Stimulated activated CD4-positive, alpha-beta T cell treated with anti-CD3 and anti-CD28 coated beads, Interleukin-12 subunit alpha, Interleukin-12 subunit beta, amount 100 ng/mL, for 24 hours (primary cell): ENCODE results near the gene OR10D3.
"Not testable (repeated sequence)": the region's sequence is repeated elsewhere in the genome, so short reads cannot be mapped to it uniquely, and the experiment has no call there.

ENCODE experiments used
- DNase-seq, 2 experiments: peaks; one replicate each; pipeline ENCODE4 v3.0.0-alpha.2; 2020; ENCODE audit warnings: low read depth in 2 of 2

OR10D3 gene

GRCh38 chr11:124183068-124183467 is at the start of gene OR10D3:
Gene OR10D3, plus strand, starts transcription at chr11:124183345. Its CDS starts 1,925 bp downstream, at chr11:124185270.
- DNase-seq, result no peak

- DNase-seq, result no peak
Observed at GRCh38 chr11:124143034-124143433, 40.1 kb upstream of the OR10D3 start.

- DNase-seq, result no peak
Observed at GRCh38 chr11:124147951-124148350, 35.2 kb upstream of the OR10D3 start.

- no peak for DNase-seq
Observed at GRCh38 chr11:124150684-124151083, 32.5 kb upstream of the OR10D3 start.

- no peak for DNase-seq
Observed at GRCh38 chr11:124152770-124153407, 30.3 kb upstream of the OR10D3 start.

GRCh38 chr11:124153821-124154220 is 29.3 kb upstream of the OR10D3 start:
- no peak for DNase-seq

- no peak for DNase-seq
Observed at GRCh38 chr11:124159481-124159880, 23.7 kb upstream of the OR10D3 start.

DNA sequence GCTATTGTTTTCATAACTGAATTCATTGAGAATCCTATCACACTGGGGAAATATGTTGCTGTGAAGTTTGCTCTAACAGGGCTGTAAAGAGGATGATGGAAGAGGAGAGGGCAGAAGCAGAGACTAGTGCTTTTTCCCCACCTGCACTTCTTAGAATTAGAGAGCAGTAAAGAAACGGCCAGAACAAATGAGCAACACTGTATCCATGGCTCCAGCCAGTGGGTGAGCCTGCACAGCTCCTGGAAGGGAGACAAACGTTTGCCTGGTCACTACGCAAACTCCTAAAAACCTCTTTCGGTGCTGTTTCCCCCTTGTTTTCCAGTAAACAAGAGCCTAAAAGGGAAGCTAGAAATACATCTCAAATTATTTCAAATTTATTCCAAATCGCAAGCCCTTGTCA is 22.2 kb upstream of the OR10D3 start:
- no peak for DNase-seq

GRCh38 chr11:124167826-124168231 is 15.3 kb upstream of the OR10D3 start:
- no peak for DNase-seq

- DNase-seq, result no peak
Observed at GRCh38 chr11:124168796-124169195, 14.3 kb upstream of the OR10D3 start.

- DNase-seq, result not testable (repeated sequence)
Observed at GRCh38 chr11:124170315-124170714, 12.8 kb upstream of the OR10D3 start.

GRCh38 chr11:124170801-124171586 is 12.2 kb upstream of the OR10D3 start:
- no peak for DNase-seq

DNA sequence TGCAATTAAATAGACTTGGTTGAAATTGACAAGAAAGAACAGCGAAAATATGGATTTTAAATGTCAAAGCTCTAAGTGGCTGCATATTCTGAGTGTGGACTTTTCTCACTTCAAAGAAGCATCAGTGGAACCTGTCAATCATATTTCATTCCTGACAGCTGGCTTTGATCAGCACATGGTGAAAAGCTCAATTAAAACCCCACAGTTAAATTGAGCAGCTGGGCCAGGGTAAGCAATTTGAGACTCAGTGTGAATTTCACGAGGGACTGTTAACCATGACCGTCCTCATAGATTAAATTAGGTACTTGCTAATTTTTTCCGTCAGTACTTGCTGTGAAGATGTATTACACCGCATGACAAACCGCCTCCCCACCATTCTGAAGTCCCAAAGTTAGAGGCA is 11.0 kb upstream of the OR10D3 start:
- DNase-seq, result no peak

- DNase-seq, result no peak
Observed at GRCh38 chr11:124172599-124172998, 10.5 kb upstream of the OR10D3 start.

- no peak for DNase-seq
Observed at GRCh38 chr11:124174001-124174583, 9.1 kb upstream of the OR10D3 start.

DNA sequence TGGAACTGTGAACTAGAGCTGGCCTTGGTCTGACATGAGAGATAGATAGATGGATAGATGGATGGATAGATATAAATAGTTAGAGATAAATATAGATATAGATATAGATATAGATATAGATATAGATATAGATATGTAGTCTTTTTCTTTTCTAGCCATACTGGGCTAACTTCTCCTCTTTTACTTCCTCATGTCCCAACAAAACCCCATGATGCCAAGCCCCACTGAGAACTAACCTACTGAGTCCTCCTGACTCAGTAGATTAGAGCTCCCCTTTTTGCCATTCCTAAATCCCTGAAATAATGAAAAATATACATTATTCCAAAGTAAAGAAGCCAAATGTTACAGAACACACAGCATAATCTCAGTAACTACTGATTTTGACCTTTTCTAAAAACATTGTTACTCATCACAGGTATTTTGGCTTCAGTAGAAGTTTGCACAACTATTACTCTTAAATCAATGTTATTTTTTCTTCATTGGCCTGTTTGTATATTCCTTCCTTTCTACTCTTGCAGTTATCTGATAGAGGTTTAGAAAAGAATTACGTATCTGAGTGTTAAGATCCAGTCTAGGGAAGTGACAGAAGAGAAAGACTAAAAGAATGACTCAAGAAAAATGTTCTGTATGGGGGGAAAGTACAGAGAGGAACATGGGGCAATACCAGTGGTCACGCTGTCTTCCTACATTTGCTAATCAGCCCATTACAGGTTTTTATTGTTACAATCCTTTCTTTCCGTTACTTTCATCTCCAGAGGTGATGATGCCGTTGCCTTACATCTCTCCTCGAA is 6.0 kb upstream of the OR10D3 start:
- no peak for DNase-seq

- no peak for DNase-seq
Observed at GRCh38 chr11:124179310-124179709, 3.8 kb upstream of the OR10D3 start.

DNA sequence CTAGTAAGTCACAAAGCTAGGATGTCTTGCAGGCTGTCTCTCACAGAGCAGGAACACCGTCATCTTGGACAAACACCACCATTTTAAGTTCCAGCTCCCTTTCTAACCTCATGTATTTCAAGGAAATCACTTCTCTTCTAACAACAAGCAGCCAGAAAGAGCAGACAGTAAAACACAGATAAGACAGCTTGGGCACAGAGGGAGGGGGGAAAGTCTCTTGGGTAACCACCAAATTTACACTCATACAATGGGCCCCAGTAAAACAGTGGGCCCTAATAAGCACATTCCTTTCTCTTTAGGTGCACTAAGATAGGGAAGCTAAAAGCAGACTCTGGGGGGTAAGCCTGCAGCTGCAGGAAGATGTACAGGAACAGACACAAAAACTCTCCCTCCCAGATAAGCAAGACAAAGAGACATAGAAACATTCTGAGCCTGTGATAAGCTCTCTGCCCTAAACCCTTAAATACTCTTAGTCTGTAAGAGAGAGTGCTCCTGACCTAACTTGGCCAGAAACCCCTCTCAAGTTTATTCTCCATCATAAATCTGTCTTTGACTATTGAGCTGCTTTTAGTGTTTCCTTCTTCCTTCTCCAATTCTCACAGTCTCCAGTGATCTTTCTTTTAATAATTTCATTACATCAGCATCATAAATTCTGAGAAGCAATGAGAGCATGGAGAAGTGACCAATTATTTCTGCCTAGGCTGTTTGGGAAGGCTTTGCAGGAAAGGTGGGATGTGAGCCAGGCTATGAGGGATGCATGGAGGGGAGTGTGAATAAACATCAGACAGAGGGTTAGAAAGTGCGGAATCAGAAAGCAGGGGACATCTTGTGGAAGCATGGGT is 7.4 kb downstream of the OR10D3 start:
- no peak for DNase-seq

DNA sequence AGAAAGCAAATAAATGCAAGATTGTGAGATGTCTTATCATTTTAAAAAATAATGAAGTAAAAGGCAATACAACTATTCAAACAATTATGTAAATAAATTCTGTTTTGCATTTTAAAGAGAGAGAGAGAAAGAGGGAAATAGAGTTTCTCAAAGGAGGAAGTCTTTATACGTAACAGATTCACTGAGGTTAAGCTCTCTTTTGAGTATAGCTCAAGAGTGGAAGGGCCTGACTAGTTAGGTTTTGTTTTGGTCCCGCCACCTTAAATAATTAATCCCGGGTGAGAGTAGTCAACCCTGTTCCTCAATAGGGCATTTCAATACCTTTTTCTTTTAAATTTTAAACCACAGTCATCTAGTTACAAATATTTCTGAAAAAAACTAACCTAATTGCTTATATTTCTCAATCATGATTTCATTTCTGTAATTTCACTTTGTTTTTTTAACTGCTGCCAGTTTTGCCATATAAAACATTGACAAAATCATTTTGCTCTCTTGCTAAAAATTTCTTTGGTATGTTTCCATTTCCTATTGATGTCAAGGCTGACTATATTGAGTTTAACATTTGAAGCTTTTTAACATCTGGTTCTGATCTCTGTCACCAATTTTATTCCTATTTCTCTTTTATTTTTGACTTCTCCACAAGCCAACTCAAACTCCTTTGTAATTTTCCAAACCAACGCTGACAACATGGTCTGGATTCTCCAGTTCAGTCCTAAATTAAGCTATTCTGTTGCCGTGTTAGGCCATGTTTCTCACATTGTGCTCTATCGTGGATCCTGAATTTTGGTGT is 10.3 kb downstream of the OR10D3 start:
- no peak for DNase-seq
